ENCODE results near the gene TMEM51.

TMEM51 gene

GRCh38 chr1:15151377-15151806 lies 2.2 kb upstream of the TMEM51 start:
- no peak for DNase-seq
- in situ Hi-C loops (cut with MboI; ENCODE audit: low pct_unique_long_range_greater_than_20kb, low sequenced_read_pairs) = no loop called here

- in situ Hi-C loops (cut with MboI; ENCODE audit: low pct_unique_long_range_greater_than_20kb, low sequenced_read_pairs) = no loop called here
- DNase-seq = no peak
These were observed 1.7 kb upstream of the TMEM51 start for GRCh38 chr1:15151871-15152270.

- in situ Hi-C loops (cut with MboI; ENCODE audit: low pct_unique_long_range_greater_than_20kb, low sequenced_read_pairs) = no loop called here
- DNase-seq = peak; percentile 87
These were observed 996 bp upstream of the TMEM51 start for GRCh38 chr1:15152318-15153183.

- peak; percentile 81 for DNase-seq
- in situ Hi-C loops (cut with MboI; ENCODE audit: low pct_unique_long_range_greater_than_20kb, low sequenced_read_pairs) = no loop called here
These were observed 414 bp downstream of the TMEM51 start for GRCh38 chr1:15153842-15154479.

DNA sequence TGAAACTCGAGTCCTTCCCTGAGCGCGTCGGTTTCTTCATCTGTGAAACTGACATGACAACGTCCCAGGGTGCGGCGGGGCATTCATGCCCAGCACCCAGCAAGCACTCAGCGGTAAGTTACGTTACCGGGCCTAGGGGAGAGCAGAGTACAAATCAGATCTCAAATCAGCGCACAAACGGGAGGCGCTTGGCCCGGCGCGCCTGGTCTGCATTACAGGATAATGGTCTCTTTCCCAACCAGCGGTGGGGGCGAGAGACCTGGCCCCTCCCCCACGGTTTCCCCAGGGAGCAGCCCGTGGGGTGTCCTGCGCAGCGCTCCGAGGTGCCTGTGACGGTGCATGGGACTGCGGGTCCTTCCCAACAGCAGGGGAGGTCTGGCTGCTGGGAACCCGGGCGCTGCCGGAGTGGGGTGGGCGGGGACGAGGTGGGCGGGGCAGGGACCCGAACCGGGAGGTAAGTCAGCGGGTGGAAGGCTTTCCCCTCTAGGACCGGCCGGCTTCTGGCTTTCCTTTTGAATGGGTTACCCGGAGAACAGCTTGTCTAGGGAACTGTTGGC lies 1.0 kb downstream of the TMEM51 start:
- no peak for DNase-seq
- in situ Hi-C loops (cut with MboI; ENCODE audit: low pct_unique_long_range_greater_than_20kb, low sequenced_read_pairs) = no loop called here

DNA sequence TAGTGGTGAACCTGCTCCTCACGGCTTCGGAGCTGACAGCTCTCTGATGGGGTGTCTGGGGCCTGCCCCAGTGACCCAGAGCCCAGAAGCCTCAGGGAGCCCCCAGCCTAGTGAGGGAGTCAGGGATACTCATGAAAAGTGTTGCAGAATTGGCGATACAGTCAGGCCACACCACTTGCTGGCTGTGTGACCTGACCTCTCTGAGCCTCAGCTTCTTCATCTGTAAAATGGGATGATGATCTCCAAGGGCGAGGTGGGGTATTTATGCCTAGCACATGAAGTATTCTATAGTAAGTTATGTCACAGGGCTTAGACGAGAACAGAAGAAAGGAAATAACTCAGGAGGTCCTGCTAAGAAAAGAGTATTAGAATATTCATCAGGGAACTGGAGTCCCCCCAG lies 1.6 kb downstream of the TMEM51 start:
- in situ Hi-C loops (cut with MboI; ENCODE audit: low pct_unique_long_range_greater_than_20kb, low sequenced_read_pairs) = no loop called here
- no peak for DNase-seq

DNA sequence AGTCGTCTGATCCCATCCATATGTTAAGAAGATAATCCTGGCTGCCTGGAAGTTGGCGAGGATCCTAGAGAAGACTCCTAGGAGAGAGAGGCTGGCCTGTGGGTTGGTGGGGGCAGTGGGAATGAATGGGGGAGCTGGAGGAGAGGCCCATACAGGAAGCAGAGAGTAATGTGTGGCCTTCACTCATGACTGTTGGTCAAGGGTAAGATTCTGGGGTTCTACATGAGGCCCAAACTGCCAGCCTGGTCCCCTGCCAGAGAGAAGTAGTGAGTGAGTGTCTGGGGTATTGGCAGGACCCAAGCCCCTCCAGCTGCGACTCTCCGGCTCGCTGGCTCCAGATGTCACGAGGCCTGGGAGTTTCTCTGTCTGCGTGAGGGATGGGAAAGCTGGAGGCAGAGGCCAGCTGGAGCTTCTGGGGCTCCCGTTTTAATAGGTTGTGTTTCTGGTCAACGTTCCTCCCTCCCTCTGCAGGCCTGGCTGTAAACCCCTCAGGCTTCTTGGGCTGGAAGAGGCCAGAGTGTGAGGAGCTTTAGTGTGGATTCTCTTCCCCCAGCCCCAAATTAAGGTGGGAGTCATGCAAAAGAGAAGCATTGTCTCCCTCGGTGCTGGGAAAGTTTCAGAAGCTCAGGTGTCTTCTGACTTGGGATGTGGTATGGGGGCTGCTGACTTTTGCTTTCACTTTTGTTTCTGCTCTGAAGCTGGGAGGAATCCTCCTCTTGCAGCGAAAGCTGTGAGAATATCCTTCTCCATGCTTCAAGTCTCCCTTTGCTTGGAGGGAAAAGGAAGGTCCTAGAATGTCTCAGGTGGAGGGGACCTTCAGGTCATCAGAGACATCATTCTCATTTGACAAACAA lies 2.6 kb downstream of the TMEM51 start:
- no peak for DNase-seq
- in situ Hi-C loops (cut with MboI; ENCODE audit: low pct_unique_long_range_greater_than_20kb, low sequenced_read_pairs) = no loop called here

DNA sequence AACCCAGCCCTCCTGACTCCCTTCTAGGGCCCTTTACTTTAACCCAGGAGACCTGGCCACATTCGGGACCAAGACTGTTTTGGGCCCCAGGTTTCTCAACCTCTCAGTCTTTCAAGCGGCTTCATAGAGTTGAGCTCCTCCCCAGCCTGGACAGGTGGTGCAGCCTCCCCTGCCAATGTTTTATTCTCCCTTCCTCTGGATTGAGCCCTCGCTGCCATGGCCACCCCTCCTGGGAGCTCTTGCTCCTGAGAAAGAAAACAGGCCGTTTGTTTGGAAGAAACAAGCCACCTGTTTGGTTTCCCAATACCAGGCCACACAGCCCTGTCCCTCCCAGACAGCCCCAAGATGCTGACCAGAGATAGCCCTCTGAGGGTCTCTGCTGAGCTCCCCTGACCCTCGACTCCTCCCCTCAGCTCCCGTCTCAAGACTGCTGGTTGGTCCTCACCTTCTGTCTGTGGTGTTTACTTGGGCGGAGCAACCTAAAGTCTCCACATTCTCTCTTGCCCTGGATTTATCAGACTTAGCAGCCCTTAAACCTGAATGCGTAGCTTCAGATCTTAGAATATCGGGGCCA lies 3.3 kb downstream of the TMEM51 start:
- DNase-seq = no peak
- in situ Hi-C loops (cut with MboI; ENCODE audit: low pct_unique_long_range_greater_than_20kb, low sequenced_read_pairs) = no loop called here

- DNase-seq = no peak
- in situ Hi-C loops (cut with MboI; ENCODE audit: low pct_unique_long_range_greater_than_20kb, low sequenced_read_pairs) = no loop called here
These were observed 4.2 kb downstream of the TMEM51 start for GRCh38 chr1:15157524-15158399.

GRCh38 chr1:15158506-15159165 lies 5.1 kb downstream of the TMEM51 start:
- in situ Hi-C loops (cut with MboI; ENCODE audit: low pct_unique_long_range_greater_than_20kb, low sequenced_read_pairs) = no loop called here

DNA sequence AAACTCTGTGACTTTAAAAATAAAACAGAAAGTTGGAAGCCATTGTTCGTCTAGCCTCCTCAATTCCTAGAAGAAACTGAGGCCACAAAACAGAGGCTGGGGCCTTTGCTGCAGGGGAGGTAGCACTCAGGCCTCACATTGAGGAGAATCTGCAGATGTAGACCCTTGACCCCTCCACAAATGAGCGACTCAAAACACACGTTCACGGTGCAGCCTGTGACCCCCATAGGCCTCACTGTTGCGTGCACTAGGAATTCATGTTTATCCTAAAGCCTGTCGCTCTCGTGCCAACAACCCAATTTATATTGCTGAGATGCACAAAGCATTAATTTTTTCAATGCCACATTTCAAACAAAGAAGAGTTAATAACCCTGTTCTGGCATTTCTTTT lies 5.6 kb downstream of the TMEM51 start:
- in situ Hi-C loops (cut with MboI; ENCODE audit: low pct_unique_long_range_greater_than_20kb, low sequenced_read_pairs) = no loop called here

More at GRCh38 chr1:15158506-15159165, 5.1 kb downstream of the TMEM51 start:
- no peak for DNase-seq

DNA sequence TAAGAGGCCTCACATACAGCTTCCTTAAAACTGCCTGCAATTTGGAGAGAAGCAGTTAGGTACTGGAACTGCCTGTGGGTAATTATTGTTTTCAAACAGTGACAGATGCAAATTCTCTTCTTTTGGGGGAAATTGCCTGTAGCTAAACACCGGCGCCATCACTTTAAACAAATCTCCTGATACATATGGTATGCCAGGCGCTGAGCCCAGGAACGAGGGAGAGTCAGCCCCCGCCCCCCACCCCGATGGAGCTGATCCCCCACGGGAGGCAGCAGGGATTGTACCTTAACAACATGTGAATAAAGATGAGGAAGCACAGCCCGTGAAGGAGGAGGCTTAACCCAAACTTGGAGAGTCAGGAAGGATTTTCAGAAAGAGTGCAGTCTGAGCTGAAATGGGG lies 7.1 kb downstream of the TMEM51 start:
- no peak for DNase-seq
- in situ Hi-C loops (cut with MboI; ENCODE audit: low pct_unique_long_range_greater_than_20kb, low sequenced_read_pairs) = no loop called here

More for the DNA sequence above, 5.6 kb downstream of the TMEM51 start:
- no peak for DNase-seq

GRCh38 chr1:15167386-15167785 lies 13.8 kb downstream of the TMEM51 start:
- no peak for DNase-seq
- in situ Hi-C loops (cut with MboI; ENCODE audit: low pct_unique_long_range_greater_than_20kb, low sequenced_read_pairs) = no loop called here

DNA sequence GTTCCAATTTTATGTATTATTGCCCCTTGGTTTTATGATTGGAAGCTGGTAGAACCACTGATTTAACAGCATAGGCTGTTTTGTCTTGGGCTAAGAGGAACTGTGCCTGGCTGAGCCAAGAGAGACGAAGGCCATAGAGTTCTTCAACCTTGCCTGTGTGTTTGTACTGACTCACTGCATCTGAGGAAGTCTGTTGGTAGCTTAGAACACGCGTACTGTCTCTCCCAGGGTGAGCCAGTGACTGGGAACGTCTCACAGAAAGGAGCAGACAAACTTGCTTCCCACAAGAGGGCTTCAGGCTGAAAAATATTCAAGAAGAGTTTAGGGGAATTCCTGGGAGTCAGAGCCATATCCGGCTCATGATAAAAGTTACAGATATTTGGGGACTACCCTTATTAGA lies 14.9 kb downstream of the TMEM51 start:
- peak; percentile 62 for DNase-seq
- in situ Hi-C loops (cut with MboI; ENCODE audit: low pct_unique_long_range_greater_than_20kb, low sequenced_read_pairs) = no loop called here

DNA sequence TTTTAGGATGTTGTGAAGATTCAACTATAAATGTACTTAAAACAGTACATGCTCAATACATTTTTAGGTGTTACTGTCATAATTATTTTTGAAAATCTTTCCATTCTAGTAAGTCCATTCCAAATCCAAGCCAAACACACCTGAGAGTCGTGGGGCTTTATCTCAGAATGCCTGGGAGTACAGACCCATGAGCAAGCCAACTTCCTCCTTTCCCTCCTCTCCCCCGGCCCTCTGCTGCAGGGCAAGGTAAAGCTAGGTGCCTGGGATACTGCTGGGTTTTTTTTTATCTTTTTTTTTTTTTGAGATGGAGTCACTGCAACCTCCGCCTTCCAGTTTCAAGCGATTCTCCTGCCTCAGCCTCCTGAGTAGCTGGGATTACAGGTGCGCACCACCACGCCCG lies 16.5 kb downstream of the TMEM51 start:
- DNase-seq = no peak
- in situ Hi-C loops (cut with MboI; ENCODE audit: low pct_unique_long_range_greater_than_20kb, low sequenced_read_pairs) = no loop called here

GRCh38 chr1:15171271-15171908 lies 17.8 kb downstream of the TMEM51 start:
- in situ Hi-C loops (cut with MboI; ENCODE audit: low pct_unique_long_range_greater_than_20kb, low sequenced_read_pairs) = no loop called here
- no peak for DNase-seq

Data from KBM-7 (cell line).